GM19035 (cell line): Measurements from ENCODE around the gene IFT27.
"Not testable (repeated sequence)": the region's sequence is repeated elsewhere in the genome, so short reads cannot be mapped to it uniquely, and the experiment has no call there.

ENCODE experiments used
- ATAC-seq: cut with Tn5 transposase; IDR thresholded peaks from one replicate; pipeline ENCODE4 v1.9.1; 2021; ENCODE audit not compliant: unreplicated experiment

The IFT27 gene

DNA sequence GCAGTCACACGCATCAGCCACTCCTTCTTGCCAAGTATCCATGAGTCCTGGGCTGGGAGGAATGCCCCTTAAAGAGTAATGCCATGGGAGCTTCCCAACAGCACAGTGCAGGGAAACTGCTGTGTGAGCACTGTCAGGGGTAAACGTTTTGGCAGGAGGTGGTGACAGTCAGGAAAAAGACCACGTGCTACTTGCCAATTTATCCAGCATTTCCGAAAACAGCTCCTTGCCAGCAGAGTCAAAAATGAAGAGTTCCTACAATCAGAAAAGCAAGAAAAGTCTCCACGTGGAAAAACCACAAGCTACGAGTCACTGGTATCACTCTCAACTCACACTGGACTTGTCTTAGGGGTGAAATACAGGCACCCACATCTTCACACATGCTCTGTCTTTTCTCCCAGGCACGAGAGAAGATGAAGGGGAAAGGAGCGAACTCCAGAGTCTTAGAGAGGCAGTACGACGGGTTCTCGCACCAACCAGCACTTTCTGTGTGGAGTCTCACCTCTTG lies 9.9 kb downstream of the IFT27 start:
- no peak for ATAC-seq

- ATAC-seq, result no peak
Measured at GRCh38 chr22:36765131-36765942, 10.6 kb downstream of the IFT27 start.

DNA sequence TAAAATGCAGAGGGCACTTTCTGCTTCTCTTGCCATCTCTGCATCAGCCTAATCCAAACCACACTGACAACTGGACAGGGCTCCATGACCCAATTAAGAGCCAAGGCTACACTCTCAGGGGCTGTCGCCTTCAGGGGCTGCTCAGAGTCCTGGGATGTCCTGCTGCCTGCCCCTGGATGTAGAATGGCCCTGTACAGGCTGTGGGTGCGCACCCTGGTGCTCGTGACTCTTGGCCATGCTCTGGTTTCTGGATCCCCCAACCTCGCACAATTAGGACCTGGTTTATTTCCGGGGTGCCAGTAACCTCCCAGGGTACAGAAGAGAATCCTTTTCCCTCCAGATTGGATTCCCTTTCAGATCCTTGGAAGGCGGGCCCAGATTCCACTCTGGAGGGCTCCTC lies 11.3 kb downstream of the IFT27 start:
- ATAC-seq, result no peak

DNA sequence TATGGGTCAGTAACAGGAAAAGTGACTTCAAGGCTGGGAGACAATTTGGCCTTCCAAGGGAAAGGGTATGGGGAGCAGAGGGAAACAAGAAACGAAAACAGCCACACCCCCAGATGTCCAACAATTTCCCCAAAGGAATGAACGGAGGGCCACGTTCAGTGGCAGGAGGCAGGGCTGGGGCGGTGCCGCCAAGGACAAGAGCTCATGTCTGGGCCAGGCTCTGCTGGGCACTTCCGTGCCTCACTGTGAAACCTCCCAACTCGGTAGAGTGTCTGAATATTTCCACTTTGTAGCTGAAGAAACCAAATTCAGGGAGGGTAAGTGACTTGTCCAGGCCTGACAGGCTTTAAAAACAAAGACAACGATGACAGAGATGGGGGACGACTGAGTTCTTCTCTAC lies 11.9 kb downstream of the IFT27 start:
- no peak for ATAC-seq

GRCh38 chr22:36763576-36763975 lies 12.3 kb downstream of the IFT27 start:
- ATAC-seq, result no peak

GRCh38 chr22:36762687-36763260 lies 13.1 kb downstream of the IFT27 start:
- no peak for ATAC-seq

DNA sequence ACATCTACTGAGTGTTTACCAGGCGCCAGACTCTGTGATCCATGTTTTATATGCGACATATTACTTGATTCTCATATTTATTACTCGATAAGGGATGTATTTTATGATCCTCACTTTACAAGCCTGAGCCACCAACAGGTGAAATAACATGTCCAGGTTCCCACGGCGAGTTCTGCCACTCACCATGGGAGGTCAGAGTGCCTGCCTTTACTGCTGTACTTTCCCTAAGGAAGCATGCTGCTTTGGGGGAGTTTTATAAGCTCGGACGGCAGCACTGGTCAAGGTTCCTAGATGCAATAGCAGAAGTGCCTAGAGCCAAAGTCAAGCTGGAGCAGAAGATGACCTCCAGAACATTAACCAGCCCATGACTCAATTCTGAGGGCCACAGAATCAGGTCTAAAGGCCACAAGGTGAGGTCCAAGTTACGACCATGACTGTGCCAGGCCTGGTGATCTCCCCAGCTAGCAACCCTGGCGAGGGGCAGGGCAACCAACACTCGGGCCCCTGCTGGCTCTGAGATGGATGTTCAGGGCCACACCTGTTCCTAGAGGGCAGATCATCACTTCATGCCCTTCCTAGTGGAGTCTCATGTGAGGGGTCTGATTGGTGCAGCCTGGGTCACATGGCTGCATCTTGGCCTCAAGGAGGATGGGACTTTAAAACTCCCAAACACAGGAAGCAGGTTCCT lies 14.2 kb downstream of the IFT27 start:
- no peak for ATAC-seq

DNA sequence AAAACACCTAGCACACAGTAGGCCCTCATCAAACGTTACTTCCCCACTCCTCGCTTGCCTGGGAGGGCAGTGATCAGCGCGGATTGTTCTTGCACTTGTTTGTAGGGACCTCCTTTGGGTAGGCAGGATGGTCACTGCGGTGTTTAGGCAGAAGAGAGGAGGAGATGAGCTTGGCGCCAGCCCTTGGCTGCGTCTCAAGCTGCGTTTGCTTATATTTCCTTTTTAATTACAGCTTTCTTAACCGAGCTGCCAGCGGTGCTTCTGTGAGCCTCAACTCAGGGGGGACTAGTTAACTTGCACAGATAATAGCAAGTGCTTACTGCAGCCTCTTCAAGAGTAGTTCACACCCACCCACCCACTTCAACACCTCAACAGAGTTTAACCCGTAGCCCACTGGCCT lies 15.1 kb downstream of the IFT27 start:
- no peak for ATAC-seq

DNA sequence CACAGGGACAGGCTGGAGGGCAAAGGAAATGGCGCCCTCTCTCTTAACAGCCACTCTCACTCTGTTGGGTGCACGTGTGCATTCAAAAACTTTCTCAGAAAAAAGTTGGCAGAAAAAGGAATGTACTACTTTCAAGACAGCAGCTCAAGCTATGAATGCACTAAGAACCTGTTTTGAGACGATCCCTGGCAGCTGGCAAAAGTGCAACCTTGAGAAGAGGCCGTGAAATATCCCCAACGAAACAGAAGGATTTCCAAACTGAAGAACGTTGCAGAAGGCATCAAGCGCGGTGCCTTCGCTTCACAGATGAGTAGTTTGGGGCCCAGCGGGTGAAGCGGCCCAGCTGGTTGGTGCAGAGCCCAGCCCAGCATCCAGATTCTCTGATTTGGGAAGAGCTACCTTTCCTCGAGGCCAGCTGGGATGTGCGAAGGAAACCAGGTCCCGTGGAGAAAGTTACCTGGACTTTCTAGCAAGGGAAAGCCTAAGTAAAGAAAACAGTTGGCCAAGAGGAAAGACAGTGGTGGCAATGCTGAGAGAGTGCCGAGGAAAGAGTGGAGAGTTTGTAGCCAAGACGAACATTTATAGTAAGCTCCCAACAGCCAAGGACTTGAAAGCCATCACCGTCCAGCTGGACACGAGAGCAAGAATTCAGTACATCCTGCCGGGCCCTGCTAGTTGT lies 16.3 kb downstream of the IFT27 start:
- ATAC-seq, result no peak

GRCh38 chr22:36758792-36759271 lies 17.1 kb downstream of the IFT27 start:
- no peak for ATAC-seq

DNA sequence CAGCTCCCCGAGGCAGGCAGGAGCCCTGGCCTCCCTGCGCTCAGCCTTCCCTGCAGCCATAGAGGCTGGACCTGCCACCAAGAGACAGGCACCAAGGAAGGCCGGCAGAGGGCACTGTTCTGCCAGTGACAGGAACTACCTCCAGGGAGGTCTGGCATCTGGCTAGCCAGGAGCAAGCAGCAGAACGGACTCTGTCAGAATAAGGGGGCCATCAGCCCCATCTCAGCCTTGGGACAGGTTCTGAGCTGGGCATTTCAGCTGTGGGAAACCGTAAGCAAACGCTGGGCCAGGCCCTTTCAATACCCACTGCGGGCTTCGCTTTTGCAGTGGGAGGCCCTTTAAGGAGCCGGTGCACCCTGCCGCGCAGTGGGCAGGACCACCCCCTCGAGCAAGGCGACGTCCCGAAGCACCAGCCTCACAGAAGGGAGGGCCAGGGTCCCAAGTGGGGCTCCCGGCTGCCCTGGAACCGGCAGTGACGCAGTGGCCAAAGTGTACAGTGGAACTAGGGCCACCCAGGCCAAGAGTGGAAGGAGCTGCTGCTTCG lies 18.2 kb downstream of the IFT27 start:
- ATAC-seq, result no peak

DNA sequence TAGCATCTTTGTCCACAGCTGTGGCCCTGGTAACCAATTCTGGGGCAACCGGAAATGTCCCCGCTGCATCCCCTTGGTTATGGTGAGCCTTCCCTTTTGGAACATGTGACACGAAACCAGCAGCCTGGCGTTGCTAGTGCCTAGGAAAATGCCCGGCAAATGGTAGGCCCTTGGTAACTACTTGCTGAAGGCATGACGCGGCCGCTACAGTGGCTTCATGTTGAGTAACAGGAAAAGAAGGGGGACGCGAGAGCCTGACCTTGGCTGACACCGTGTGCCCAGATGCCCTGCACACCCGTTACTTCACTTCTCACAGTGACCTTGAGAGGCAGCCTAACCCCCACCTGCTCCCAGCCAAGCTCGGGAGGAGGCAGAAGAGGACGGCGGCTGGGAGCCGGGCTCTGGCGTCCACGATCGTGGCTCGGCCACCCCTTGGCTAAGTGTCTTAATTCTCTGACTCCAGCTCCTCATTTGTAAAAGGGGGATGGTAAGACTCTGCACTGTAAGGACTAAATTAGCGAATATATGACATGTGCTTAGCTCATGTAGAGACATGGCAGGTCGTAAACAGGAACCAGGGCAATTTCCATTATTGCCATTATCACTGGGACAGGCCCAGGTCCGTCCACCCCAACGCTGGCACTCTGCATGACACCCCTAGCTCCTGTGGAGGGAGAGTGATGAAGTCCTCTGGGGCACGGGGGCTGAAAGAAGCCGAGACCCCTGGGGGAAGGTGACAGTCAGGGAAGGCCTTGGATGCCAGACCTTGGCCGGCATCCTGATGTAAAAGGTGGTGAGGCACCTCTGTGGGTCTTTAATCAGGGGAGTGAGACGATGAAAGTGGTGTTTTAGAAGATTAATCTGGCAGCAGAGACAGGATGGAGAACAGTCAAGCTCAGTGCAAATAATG lies 18.9 kb downstream of the IFT27 start:
- no peak for ATAC-seq

DNA sequence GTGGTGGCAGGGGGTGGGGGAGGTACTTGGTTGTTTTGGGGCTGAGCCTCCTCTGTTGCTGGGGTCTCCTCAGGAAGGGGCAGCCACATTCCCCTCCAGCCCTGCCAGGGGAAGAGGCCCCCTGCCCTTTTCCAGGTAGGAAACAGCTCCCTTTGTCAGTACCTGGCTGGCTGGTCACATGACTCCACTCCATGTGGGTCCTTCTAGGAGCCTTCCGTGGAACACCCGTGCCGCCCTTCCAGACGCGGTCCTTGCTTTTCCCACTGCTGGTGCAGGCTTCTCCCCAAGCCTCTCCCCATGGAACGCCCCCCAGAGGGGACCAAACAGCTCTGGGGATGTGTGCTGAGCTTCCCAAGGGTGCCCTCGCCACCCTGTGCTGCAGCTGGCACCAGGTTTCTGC lies 19.9 kb downstream of the IFT27 start:
- ATAC-seq, result no peak

- no peak for ATAC-seq
Measured at GRCh38 chr22:36755316-36755715, 20.6 kb downstream of the IFT27 start.

DNA sequence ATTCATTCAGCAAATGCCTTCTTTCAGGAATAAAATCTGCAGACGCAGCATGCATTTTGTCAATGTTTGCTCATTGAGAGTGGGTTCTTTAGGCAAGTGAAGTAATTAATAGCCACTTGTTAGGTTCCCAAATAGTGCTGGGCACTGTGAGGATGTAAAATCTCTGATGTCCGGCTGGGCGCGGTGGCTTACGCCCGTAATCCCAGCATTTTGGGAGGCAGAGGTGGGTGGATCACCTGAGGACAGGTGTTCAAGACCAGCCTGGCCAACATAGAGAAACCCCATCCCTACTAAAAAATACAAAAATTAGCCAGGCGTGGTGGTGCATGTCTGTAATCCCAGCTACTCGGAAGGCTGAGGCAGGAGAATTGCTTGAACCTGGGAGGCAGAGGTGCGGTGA lies 21.0 kb downstream of the IFT27 start:
- not testable (repeated sequence) for ATAC-seq

DNA sequence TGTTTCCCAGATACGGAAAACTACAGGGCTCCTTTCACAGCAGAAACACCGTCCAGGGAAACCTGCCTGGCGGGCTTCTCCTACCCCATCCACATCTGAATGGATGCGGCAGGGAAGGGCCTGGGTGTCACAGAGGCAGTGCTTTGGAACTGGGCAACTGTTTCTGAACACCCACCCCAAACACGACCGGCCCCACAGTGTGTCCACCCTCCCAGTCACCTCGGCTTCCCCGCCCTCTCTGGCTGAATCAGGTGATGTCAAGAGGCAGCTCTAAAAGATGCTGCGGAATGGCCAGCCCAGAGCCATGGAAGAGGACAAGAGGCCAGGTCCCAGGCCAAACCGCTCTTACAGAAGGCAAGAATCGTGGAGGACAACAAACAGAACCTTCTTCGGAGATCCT lies 22.0 kb downstream of the IFT27 start:
- no peak for ATAC-seq

DNA sequence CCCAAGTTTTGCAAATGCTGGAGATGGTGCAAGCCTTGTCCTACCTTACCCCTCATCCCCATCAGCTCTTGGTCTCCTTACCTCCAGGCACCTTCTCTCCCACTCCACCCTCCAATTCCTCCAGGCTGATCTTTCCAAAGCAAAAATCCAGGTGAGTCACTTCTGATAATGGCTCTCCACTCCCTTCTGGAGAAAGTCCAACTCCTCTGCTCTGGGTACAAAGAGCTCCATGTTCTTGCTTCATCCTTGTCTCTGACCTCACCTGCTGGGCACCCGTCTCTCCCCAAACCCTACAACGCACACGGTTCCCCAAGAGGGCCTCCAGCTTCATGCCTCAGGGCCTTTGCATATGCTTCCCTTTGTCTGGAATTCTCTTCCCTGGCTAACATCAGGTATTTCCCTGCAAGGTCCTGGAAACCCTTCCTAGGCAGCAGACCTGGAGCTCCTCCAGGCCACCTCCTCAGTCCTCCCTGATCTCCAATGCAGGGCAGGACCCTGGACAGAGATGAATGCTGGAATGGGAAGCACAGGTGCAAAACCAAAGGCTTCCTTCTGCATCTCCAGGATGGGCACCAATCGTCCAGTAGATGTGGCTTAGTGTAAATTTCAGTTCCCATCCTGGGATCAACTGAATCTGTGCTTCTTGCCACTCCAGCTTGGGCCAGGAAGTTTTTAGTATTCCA lies 22.7 kb downstream of the IFT27 start:
- ATAC-seq, result no peak

DNA sequence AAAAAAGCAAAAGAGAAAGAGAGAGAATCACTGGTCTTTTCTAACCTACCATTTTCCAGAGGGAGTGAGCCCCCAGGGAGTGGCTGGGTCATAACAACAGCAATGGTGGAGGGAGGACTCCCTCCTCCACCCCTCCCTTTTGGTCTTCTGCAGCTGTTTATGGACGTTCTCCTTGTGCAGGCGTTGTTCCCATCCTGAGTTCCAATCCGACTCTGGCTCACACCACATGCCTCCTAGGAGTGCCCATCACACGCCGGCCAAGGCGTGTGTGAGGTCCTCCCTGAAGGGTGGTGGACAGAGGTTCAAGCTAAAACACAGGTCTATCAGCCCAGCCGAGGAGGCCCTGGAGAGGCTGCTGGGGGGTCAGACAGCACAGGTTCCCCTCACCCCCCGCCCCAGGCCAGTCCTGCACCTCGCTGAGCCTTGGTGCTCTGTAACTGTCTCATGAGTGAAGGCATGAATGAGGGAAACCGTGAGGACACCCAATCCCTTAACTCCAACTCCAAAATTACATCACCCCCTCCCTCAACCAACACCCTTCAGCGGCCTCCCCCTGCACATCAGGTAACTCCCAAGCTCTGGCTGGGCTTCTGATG lies 29.4 kb downstream of the IFT27 start:
- ATAC-seq, result no peak
